HG02571 (cell line): Measurements from ENCODE around the gene AHCYL1.
"Not testable (repeated sequence)": the region's sequence is repeated elsewhere in the genome, so short reads cannot be mapped to it uniquely, and the experiment has no call there.

Source experiments
- ATAC-seq: cut with Tn5 transposase; IDR thresholded peaks from one replicate; pipeline ENCODE4 v1.9.1; 2021; ENCODE audit warnings: mild to moderate bottlenecking, moderate library complexity; ENCODE audit not compliant: unreplicated experiment

Gene AHCYL1

DNA sequence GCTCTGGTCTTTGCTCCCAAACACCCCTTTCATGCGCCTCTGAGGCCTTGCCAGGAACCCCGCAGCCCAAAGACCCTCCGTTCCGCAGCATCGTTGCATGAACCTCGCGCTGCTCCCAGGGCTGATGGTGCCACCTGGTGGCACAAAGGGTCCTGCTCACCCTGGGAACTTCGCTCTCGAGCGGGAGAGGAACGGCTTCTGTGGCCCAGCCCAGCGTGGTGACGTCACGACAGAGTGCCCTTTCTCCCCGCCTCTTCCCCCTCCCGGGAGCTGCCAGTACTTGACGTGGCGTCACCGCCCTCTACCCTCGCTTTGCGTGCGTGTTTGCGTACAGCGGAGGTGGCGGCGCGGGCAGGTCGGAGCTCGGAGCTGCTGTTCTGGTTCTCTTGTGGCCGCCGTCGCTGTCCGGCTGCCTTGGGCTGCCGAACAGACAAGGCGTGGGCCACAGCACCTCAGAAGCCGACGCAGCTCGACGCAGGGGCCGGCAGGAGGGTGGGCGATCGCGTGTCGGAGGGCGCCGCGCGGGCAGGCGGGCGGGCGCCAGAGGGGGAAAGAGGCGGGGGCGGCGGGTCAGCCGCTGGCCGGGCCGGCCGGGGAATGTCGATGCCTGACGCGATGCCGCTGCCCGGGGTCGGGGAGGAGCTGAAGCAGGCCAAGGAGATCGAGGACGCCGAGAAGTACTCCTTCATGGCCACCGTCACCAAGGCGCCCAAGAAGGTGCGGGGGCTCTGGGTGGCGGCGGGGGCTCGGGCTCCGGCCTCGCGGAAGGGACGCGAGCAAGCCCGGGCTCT is at the start of gene AHCYL1:
Gene AHCYL1 (plus strand): TSS at position 310 of the 791 bp plus-strand sequence. CDS start 288 bp downstream, at position 598.
- ATAC-seq = peak; percentile 95

DNA sequence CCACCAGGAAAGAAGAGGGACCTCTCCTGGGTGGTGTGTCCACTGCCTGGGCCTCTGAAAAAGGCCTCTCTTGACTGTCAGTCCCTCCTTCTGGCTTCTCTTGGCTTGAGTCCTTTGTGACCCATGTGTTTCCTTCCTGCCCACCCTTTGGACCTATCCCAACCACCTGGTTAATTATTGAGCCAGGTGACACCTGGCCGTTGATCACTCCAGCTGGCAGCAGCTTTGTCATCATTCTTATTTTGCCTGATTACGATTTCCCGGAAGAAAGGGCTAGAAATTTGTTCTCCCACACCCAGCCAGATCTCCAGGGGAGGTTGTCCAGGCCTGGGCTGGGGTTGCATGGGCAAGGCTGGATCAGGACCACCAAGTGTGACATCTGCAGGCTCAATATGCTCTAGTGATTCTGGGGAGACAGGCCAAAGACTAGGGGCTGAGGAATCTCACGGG is 49.1 kb upstream of the AHCYL1 start:
- ATAC-seq = no peak

DNA sequence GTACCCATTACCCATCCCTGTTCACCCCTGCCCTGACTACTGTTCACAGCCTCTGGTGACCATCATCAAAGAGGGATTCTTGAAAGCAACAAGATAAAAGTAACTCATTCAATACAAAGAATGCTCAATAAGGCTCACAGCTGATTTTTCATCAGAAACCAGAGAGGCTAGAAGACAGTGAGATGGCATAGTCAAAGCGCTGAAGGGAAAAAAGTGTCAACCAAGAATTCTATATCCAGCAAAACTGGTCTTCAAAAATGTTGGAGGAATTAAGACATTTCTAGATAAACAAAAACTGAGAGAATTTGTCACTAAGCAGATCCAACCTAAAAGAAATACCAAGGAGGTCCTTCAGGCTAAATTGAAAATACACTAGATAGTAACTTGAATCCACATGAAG is 46.8 kb upstream of the AHCYL1 start:
- ATAC-seq = no peak

DNA sequence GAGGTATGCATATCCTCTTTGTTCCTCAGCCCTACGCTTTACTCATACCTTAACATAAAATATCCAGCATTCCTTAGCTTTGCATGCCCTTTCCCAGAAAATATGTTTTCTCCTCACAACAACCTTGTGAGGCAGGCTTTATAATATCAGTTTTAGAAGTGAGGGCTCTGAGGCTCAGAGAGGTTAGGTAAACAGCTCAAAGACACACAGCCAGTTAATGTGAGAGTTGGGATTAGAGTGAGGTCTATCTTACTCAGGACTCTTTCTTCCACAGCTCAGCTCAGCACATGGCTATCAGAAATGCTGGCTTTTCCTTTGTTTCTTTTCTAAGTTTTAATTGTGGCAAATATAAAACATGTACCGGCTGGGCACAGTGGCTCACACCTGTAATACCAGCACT is 46.0 kb upstream of the AHCYL1 start:
- no peak for ATAC-seq

DNA sequence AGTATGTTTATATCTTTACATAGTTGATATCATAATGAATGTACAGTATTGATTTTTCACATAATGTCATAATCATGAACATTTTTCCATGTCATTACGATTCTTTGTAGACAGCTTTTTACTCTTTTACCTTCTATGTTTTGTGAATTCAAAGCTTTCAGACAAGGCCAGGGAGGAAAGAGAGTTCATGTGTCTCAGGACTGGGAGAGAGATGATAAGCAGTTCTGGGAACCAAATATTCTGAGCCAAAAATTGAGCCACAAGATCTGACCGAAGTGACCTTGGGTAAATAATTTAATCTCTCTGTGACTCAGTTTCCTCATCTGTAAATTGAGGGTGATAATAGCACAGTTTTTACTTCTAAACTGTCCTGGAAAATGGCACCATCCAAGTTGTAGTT is 42.1 kb upstream of the AHCYL1 start:
- ATAC-seq = no peak

DNA sequence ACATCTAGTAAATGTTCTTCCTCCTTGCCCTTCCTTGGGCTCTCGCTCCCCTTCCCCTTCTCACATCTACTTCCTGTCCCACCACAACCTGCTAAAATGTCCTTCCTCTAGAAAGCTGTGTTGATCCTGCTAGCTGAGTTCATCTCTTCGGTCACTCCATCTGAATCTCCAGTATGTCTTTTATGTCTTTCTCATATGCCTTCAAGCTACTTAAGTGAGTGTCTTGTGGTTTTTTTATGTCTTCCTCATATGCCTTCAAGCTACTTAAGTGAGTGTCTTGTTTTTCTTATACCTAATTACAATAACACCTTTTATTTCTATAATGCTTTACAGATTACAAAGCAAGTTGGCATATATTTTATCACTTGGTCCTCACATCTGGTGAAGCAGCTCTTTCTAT is 40.0 kb upstream of the AHCYL1 start:
- no peak for ATAC-seq

DNA sequence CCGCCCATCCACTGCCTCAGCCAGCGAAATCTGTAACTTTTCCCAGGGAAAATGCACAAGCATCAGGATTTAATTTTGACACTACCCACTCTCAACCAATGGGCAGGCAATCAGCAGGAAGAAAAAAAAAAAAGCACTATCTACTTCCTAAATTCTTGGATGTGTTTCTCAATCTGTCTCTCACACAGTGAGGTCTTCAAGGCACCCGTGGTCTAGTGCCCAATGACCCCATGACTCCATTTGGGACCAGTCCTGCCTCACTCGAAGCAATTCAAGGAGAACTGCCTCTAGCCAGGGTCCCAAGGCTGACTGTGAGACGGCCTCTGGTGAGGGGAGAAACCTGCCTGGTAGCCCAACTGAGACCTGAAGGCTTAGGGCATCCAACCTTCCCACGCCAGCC is 38.1 kb upstream of the AHCYL1 start:
- no peak for ATAC-seq

DNA sequence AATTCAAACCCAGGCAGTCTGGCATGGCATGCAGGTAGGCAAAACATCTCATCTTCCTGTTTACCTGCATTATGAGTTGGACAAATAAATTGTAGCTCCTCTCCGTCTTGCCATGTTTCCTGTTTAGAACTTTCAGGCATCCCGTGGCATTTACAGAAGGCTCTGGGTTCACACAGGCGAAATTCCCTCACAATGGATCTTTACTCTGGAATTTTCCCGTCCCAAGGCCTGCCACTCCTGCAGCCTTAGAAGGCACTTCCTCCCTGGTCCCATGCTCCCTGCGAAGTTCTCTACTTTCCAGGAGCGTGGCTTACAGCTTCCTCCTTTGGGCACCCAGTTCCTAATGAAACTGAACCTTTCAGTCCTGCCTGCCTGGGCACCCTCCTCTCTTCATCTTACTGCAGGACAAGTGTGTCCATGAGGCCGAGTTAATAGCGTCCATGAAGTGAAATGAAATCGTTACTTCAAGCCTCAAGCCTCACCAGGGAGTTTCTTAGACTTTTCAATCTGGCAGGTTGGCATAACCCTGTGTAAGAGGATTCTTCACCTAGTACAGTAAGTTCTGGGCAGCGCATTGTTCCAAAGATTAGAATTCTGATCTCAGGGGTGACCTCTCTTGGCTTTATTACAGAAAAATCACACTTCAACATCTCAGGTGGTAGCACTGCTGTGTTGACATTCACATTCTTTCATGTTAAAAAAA is 36.8 kb upstream of the AHCYL1 start:
- no peak for ATAC-seq

DNA sequence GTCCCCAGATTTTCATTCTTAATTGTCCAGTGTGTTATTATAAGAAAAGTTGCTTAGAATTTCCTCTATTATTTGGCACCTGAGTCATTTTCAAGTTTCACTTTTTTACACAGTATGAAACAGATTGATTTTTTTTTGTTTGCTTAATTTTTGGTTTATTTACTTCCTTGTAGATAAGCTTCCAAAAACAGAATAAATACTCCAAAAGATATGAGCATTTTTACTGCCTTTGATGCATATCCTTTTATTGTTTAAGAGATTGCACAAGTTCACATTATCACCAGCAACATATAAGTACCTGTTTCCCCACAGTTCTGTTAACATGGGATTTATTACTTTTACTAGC is 36.3 kb upstream of the AHCYL1 start:
- ATAC-seq = no peak

DNA sequence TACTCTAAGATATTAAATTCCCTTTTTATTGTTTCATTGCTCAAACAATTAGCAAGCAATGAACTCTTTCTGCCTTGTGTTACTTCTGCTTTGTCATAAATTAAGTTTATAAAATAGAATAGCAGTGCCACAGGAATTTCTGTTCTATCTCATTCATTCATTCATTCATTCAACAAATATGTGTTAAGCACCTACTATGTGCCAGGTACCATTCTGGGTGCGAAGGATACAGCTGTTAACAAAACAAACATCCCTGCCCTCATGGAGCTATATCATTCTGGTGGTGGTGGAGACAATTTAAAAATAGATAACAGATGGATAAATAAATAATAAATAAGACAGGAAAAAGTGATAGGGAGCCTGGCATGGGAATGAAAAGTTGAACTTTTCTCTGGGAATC is 34.5 kb upstream of the AHCYL1 start:
- ATAC-seq = no peak

DNA sequence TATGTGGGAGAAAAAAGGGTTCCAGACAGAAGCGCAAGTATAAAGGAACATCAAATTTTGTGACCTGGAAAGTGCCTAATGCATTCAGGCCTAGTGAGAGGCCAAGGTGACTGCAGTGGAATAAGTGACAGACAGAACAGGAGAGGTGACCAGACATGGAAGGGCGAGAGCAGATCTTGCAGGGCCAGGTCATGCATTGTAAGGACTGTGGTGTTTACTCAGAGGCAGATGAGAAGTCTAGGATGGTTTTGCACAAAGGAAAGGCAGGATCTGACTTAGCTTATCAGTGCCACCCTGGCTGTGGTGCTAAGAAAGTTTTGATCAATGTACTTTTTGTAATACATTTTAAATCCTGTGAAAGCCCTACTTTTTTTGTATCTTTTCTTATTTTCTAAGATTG is 34.1 kb upstream of the AHCYL1 start:
- no peak for ATAC-seq

DNA sequence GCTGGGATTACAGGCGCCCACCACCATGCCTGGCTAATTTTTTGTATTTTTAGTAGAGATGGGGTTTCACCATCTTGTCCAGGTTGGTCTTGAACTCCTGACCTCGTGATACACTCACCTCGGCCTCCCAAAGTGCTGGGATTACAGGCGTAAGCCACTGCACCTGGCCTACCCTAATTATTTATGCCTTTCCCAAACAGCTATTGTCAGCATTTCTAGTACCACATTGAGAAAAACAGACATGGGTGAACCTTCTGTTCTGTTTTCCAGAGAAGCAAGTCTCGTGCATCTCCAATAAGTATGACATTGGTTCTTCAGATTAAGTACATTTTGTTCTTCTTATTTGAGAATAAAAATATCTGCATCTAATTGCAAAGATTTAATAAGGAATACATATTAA is 33.1 kb upstream of the AHCYL1 start:
- ATAC-seq = not testable (repeated sequence)

DNA sequence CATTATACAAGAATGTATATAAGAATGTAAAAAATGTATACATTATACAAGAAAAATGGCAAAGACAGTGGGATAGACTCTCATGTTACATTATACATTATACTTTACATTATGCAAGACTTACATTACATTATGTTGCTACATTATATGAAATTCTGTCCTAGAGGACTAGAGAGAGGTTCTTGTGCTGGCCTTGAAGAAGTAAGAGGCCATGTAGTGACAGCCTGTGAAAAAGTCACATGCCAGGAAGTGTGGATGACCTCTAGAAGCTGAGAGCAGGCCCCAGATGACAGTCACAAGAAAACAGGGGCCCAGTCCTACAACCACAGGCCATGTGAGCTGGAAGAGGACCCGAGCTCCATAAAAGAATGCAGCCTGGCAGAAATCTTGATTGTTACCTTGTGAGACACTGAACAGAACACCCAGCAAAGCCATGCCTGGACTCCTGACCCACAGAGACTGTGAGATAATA is 30.5 kb upstream of the AHCYL1 start:
- ATAC-seq = no peak

DNA sequence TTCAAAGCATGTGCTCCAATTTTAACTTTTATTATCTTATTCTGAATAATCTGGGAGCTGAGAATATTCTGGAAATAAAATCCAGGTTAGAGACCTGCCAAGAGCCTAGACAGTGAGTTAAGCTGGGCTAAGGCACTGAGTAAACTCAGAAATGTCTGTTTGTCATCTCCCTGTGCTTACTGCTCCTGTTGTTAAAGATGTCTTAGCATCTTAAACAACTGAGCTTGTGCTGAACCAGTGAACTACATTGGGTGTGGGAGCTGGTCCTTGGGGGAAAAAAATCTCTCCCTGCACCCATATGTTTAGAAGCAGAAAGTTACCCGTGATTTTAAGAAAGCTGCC is 25.0 kb upstream of the AHCYL1 start:
- ATAC-seq = no peak

DNA sequence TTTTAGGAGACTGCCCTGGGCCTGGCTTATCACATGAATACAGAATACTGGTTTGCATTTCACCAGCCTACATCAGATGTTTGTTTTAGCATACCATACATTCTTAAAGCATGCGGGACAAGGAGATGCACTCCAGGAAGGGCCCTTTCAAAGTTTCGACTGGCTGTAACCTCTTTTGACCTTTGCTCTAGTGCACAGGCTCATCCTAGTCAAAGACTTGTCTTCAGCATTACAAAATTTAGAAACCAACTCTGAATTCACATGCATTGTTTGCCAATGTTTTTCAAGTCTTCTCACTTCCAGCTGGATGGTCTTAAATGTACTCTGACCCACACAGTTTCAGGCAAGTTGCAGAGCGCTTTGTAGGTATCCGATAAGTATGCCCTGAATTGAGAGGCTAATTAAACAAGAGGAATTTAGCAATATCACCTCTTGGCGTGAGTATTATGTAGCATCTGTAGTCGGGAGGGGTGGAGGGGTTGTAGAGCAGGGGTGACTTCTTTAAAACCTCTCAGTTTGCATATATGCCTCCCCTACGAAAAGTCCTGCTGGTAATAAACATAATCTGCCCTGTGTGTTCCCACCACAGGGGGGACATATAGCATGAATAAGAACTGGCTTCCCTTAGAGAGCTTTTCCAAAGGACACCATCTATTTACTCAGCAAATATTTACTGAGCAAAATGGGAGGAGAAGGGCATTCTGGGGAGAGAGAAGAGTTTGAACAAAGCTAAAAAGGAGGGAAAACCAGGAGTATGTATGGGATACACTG is 24.4 kb upstream of the AHCYL1 start:
- no peak for ATAC-seq

DNA sequence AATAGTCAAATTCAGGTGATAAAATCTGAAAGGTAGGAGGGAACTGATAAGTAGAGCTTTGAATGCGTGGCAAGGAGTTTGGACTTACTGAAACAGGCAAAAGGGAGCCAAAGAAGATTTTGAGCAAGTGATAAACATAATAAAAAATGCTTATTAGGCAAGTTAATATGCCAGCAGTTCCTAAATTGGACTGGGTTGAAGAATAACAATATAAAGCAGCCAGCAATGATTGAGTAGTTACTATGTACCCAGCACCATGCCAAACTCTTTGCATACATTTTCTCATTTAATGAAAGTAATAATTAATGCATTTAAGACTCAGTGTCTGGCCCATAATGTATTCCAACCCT is 23.8 kb upstream of the AHCYL1 start:
- no peak for ATAC-seq

DNA sequence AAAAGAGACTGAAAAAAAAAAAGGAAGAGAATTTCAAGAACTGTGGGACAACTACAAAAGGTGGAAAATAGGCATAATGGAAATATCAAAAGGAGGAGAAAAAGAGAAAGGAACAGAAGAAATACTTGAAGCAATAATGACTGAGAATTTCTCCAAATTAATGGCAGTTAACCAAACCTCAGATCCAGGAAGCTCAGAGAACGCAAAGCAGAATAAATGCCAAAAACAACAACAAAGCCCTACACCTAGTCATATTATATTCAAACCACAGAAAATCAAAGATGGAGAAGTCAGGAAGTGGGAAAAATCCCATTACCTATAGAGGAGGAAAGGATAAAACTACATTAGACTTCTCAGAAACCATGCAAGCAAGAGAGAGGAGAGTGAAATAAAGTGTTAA is 20.7 kb upstream of the AHCYL1 start:
- no peak for ATAC-seq

DNA sequence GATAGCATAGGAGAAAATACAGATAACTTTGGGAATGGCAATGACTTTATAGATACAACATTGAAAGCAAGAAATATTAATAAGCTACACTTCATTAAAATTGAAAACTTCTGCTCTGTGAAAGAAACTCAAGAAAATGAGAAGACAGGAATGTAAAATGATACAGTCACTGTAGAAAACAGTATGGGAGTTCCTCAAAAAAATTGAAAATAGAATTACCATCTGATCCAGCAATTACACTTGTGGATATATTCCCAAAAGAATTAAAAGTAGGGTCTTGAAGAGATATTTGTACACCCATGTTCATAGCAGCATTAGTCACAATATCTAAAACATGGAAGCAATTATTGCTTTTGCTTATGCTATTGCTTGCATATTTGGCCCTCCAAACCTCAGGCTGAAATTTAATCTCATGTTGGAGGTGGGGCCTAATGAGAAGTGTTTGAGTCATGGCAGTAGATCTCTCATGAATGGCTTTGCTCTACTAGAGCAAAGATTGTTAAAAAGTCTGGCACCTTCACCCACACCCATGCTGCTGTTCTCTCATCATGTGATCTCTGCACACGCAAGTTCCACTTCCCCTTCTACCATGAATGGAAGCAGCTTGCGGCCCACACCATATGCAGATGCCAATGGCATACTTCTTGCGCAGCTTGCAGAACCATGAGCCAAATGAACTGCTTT is 15.3 kb upstream of the AHCYL1 start:
- ATAC-seq = no peak

DNA sequence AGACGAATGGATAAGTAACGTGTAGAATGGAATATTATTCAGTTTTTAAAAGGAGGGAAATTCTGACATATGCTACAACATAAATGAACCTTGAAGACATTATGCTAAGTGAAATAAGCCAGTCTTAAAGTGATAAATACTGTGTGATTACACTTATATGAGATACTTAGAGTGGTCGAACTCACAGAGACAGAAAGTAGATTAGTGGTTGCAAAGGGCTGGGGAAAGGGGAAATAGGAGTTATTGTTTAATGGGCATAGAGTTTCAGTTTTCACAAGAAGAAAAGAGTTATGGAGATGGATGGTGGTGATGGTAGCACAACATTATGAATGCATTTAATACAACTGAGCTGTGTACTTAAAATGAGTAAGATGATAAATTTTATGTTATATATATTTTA is 14.7 kb upstream of the AHCYL1 start:
- no peak for ATAC-seq

DNA sequence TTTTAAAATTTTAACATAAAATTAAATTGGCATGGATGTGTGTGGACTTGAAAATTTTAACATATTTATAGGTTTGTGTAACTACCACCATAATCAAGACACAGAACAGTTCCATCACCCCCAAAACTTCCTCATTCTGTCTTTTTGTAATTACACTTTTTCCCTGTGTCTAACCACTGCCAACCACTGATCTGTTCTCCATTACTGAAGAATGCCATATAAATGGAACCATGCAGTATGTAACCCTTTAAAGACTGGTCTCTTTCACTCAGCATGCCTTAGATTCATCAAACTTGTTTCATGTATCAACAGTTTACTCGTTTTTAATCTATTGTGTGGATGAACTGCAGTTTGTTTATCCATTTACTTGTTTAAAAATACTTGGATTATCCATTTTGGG is 13.0 kb upstream of the AHCYL1 start:
- ATAC-seq = no peak

DNA sequence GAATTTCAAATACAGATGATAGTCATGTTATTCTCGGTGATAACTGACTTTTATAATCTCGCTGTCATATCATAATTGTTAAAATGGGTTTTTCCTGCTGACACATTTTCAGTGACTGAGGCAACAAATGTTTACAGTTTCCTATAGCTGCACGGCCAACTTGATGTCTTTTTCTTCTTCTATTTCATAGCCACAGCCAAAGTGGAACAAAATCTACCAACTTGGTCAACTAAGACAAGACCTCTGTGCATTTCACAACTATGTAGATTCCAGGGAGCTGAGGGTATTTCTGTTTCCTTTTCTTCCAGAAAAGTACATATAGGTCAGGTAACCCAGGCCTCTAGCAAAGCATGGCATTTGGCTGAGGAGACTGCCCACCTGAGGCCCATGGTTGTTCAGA is 10.4 kb upstream of the AHCYL1 start:
- no peak for ATAC-seq
